Smooth muscle cell (in vitro differentiated cells): ENCODE data around the gene PHF24. TPM values are rescaled to one million over a fixed set of nuclear protein-coding genes. Genes with fewer than 3 reads are reported as not detected.

Source experiments
- DNase-seq: peaks from one replicate; lab custom pipeline; 2025; ENCODE audit not compliant: unreplicated experiment; lab: John Stamatoyannopoulos, UW
- H2AFZ ChIP-seq: fragments of 200-600 bp; sonication (generic); 2 replicates; pipeline ENCODE4 v1.6.0; 2016; ENCODE audit warnings: antibody characterized with exemption, low read depth, mild to moderate bottlenecking
- H3F3A ChIP-seq: fragments of 200-600 bp; sonication (generic); 2 replicates; pipeline ENCODE4 v1.6.0; 2017; ENCODE audit warnings: antibody characterized with exemption, low read depth
- H3K27ac ChIP-seq: fragments of 200-600 bp; sonication (generic); 2 replicates; pipeline ENCODE4 v1.5.1; 2016; ENCODE audit warnings: low read depth, mild to moderate bottlenecking
- H3K27me3 ChIP-seq: fragments of 200-600 bp; sonication (generic); 2 replicates; pipeline ENCODE4 v1.6.1; 2016; ENCODE audit warnings: low read depth, mild to moderate bottlenecking
- H3K36me3 ChIP-seq: fragments of 200-600 bp; sonication (generic); 2 replicates; pipeline ENCODE4 v1.5.1; 2016; ENCODE audit warnings: low read depth
- H3K4me1 ChIP-seq: fragments of 200-600 bp; sonication (generic); 2 replicates; pipeline ENCODE4 v1.5.1; 2016; ENCODE audit warnings: low read depth
- H3K4me2 ChIP-seq: fragments of 200-600 bp; sonication (generic); 2 replicates; pipeline ENCODE4 v1.6.0; 2016; ENCODE audit warnings: mild to moderate bottlenecking
- H3K4me3 ChIP-seq: fragments of 200-600 bp; sonication (generic); 2 replicates; pipeline ENCODE4 v1.5.1; 2016; ENCODE audit warnings: mild to moderate bottlenecking
- H3K79me2 ChIP-seq: fragments of 200-600 bp; sonication (generic); 2 replicates; pipeline ENCODE4 v1.6.0; 2016; ENCODE audit warnings: low read depth, mild to moderate bottlenecking
- H3K9ac ChIP-seq: fragments of 200-600 bp; sonication (generic); 2 replicates; pipeline ENCODE4 v1.6.0; 2016; ENCODE audit warnings: low read depth
- H3K9me3 ChIP-seq: fragments of 200-600 bp; sonication (generic); replicated peaks from 2 replicates; pipeline ENCODE4 v1.5.1; 2016; ENCODE audit warnings: low read depth
- H4K20me1 ChIP-seq: fragments of 200-600 bp; sonication (generic); 2 replicates; pipeline ENCODE4 v1.6.0; 2016; ENCODE audit warnings: low read depth
- WGBS: methylation state at CpG from one replicate; pipeline ENCODE4 v1.1.7; 2016; ENCODE audit warnings: low lambda C conversion rate; 5-methylcytosine and 5-hydroxymethylcytosine counted together
- polyA plus RNA-seq: library from polyadenylated mRNA; unstranded; fragments of >200 nt; fragmentation: Nextera tagmentation; extraction: Ambion mirVana; gene quantifications from 2 replicates; pipeline ENCODE4 v1.2.1, GENCODE V29; 2016
- total RNA-seq: library from RNA; depleted of rRNA; stranded (reverse); fragments of >200 nt; gene quantifications from 2 replicates; pipeline ENCODE4 v1.2.3, GENCODE V29; 2014
- TF ChIP-seq, protein P1 (sequence below): fragments of 200-600 bp; sonication (generic); IDR thresholded peaks from 2 replicates; pipeline ENCODE4 v1.5.1; 2017; ENCODE audit warnings: borderline replicate concordance, mild to moderate bottlenecking, antibody characterized with exemption; ENCODE audit not compliant: insufficient read depth, poor library complexity, severe bottlenecking

The PHF24 gene
- total and polyA plus RNA-seq, 2 experiments from 2014 or later = 0.07 to 0.22 TPM

DNA sequence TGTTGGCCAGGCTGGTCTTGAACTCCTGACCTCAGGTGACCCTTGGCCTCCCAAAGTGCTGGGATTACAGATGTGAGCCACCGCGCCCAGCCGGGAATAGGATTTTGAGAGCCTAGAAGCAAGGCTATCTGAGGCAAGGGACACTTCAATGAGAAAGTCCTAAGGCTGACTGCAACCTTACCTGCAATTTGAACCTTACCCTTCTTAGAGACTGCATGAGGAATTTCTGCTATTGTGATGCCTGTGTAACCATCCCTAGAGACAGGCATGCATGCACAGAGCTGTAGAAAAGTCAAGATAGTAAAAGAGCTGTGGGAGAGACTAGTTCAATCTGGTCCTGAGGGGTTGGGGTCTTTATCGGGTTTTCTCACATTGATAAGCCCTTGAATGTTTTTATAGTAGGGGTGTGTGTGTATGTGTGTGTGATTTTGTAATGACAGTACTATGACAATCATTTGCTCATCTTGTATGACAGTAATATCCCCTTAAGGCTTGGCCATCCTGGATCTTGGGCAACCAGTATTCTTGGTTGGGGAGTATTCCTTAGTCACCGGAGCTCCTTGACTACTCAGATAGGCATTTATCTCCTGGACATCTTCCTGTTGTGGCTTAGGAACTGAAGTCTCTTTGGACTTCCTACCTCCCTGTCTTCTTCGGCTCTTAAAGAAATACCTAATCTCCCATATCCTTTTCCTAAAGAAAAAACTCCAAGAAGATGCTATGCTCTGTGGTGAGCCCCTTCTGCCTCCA lies 42.6 kb downstream of the PHF24 start:
- TF ChIP-seq, protein P1, sequence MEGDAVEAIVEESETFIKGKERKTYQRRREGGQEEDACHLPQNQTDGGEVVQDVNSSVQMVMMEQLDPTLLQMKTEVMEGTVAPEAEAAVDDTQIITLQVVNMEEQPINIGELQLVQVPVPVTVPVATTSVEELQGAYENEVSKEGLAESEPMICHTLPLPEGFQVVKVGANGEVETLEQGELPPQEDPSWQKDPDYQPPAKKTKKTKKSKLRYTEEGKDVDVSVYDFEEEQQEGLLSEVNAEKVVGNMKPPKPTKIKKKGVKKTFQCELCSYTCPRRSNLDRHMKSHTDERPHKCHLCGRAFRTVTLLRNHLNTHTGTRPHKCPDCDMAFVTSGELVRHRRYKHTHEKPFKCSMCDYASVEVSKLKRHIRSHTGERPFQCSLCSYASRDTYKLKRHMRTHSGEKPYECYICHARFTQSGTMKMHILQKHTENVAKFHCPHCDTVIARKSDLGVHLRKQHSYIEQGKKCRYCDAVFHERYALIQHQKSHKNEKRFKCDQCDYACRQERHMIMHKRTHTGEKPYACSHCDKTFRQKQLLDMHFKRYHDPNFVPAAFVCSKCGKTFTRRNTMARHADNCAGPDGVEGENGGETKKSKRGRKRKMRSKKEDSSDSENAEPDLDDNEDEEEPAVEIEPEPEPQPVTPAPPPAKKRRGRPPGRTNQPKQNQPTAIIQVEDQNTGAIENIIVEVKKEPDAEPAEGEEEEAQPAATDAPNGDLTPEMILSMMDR = no peak
- H3K27me3 ChIP-seq = no peaks in the 10 kb centered on the region
- H3K4me1 ChIP-seq = peaks cover 5% of the 10 kb centered on the region
- H3K36me3 ChIP-seq = no peaks in the 10 kb centered on the region
- H3F3A ChIP-seq = peaks cover 6% of the 10 kb centered on the region
- no peak overlapping the region for H3K4me3 ChIP-seq
- H2AFZ ChIP-seq = no peak overlapping the region
- 77% methylated on average over 6 of the region's 6 CpGs for whole genome bisulfite sequencing
- no peak for DNase-seq
- H3K27ac ChIP-seq = peak overlapping the region; percentile 66
- H4K20me1 ChIP-seq = no peaks in the 10 kb centered on the region
- H3K9ac ChIP-seq = peak overlapping the region; percentile 6
- H3K9me3 ChIP-seq = no peaks in the 10 kb centered on the region
- H3K4me2 ChIP-seq = no peak overlapping the region
- H3K79me2 ChIP-seq = no peaks in the 10 kb centered on the region

DNA sequence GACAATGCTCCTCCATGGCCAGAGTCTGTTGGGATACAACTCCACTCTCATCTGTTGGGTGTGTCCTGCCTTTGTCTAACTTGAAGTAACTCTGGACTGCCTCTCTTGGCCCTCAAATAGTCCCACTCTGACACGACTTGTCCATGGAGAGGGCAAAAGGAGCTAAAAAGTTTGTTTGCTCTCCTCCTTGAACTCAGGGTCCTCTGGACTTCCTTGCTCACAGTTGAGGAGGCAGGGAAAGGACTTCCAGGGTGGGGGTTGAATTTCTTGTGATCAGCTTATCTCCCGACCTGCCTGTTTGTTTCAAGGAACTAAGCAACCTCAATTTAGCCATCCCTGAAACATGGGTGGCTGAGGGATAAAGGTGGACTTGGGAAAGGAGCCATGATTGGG lies 43.2 kb downstream of the PHF24 start:
- H3K27me3 ChIP-seq = no peaks in the 10 kb centered on the region
- no peak overlapping the region for H3K4me2 ChIP-seq
- no peak overlapping the region for H2AFZ ChIP-seq
- 78% methylated on average over 2 of the region's 2 CpGs for WGBS
- peak overlapping the region; percentile 6 for H3K9ac ChIP-seq
- no peaks in the 10 kb centered on the region for H3K36me3 ChIP-seq
- peak overlapping the region; percentile 66 for H3K27ac ChIP-seq
- no peaks in the 10 kb centered on the region for H3K9me3 ChIP-seq
- H3K4me3 ChIP-seq = no peak overlapping the region
- peaks cover under 1% of the 10 kb centered on the region for H3F3A ChIP-seq
- TF ChIP-seq, protein P1 = no peak
- no peaks in the 10 kb centered on the region for H3K79me2 ChIP-seq
- no peak for DNase-seq
- H4K20me1 ChIP-seq = no peaks in the 10 kb centered on the region
- no peaks in the 10 kb centered on the region for H3K4me1 ChIP-seq

DNA sequence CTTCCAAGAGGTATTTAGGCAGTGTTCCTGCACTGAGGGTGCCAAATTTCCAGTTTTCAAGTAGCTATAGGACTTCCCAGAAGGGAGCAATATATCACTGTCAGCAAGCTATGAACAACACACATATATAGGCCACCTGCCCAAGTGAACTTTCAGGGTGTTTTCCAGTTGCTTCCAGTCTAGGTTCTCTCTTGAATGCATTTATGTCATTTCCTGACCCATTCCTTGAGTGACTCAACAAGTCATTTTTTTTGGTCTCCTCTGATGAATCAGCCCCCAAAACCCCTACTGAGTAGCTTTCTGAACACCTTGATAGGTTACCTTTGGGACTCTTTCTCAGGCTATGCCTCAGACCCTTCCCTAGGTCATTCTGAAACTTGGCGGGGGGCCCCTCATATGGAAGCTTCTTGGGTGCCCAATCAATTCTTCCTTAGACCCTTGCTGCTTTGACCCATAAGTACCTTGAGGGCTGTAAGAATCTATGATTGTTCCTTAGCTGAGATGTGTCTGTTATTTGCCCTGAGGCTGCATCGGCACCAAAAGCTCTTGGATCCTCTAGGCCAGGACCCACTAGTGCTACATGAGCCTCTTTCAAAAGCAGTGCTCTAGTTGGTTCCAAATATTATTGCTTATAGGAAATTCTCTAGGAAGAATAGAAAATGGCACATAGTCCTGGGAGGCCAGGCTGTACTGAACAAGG lies 43.9 kb downstream of the PHF24 start:
- Histone ChIP-seq H3K4me1 (no peaks in the 10 kb centered on the region), H4K20me1 (no peaks in the 10 kb centered on the region), H3K36me3 (no peaks in the 10 kb centered on the region), H3K4me3 (no peak overlapping the region), H3K27ac (peak overlapping the region; percentile 66), H3K9ac (peak overlapping the region; percentile 6), H3F3A (no peaks in the 10 kb centered on the region), H3K4me2 (no peak overlapping the region), H3K9me3 (no peaks in the 10 kb centered on the region), H3K79me2 (no peaks in the 10 kb centered on the region), H3K27me3 (no peaks in the 10 kb centered on the region), H2AFZ (no peak overlapping the region)
- 98% methylated on average over 2 of the region's 2 CpGs for WGBS
- DNase-seq = no peak
- TF ChIP-seq, protein P1 = no peak
